Measurements from ENCODE around the gene HFE.

Gene HFE

GRCh38 chr6:26142026-26142425, 54.8 kb downstream of the HFE start:
- no peak for TF ChIP-seq CTCF (IDR thresholded peaks at IDR 0.05; ENCODE audit: low read depth, low read length)
- no peak for DNase-seq (ENCODE audit: extremely low read depth, low read depth)
